HepG2 (cell line): ENCODE results near the gene CGB8. TPM values are rescaled to one million over a fixed set of nuclear protein-coding genes. Genes with fewer than 3 reads are reported as not detected.

Experiments
- ATAC-seq: fragments of 200-7000 bp; cut with Tn5 transposase; 3 replicates; pipeline ENCODE4 v1.9.1; 2020; ENCODE audit warnings: mild to moderate bottlenecking, moderate library complexity
- BruUV-seq: library from RNA; stranded (reverse); fragments of 400-500 nt; replicated peaks from 2 replicates; lab custom pipeline; 2021; lab: Mats Ljungman, UMichigan
- CTCF ChIA-PET: fragments of 300-600 bp; formaldehyde crosslinking; extraction: SDS; loops from one replicate; lab custom pipeline; 2021; ENCODE audit warnings: low total read pairs, inconsistent platforms, low intra/inter-chr PET ratio; lab: Yijun Ruan, JAX
- POLR2A ChIA-PET: fragments of 350-600 bp; sonication (Branson Sonifier 250); formaldehyde crosslinking; loops from one replicate; lab custom pipeline; 2020; ENCODE audit warnings: antibody characterized with exemption, inconsistent platforms; lab: Yijun Ruan, JAX
- DNase-seq: peaks from one replicate; pipeline ENCODE4 v3.0.0-alpha.2; 2015; ENCODE audit warnings: low spot score
- FAIRE-seq: peaks from 3 replicates; lab custom pipeline; 2011; peaks lifted over from hg19 to GRCh38; lab: Jason Lieb, UNC
- H2AFZ ChIP-seq: one replicate; pipeline ENCODE4 v1.6.1; 2011; ENCODE audit warnings: low read length, inconsistent platforms
- H3K27ac ChIP-seq: fragments of 300-600 bp; 3 replicates; pipeline ENCODE4 v1.8.0; 2011; ENCODE audit warnings: mixed run types, mild to moderate bottlenecking, mixed read lengths, low read length, inconsistent platforms; ENCODE audit not compliant: insufficient read depth; ENCODE audit errors: extremely low read length
- H3K27me3 ChIP-seq, 2 experiments: fragments of 200-600 bp in 1 of 2; 2 replicates in 1 of 2; 3 replicates in 1 of 2; pipeline versions ENCODE4 v1.6.0 to v1.8.0; 2011; ENCODE audit warnings: low read length in 2 of 2, mild to moderate bottlenecking in 2 of 2, moderate library complexity in 2 of 2, inconsistent platforms in 1 of 2; ENCODE audit not compliant: insufficient read depth in 2 of 2, control insufficient read depth in 1 of 2
- H3K36me3 ChIP-seq, 2 experiments: fragments of 200-600 bp in 1 of 2; replicated peaks in 1 of 2; 2 replicates in 1 of 2; 3 replicates in 1 of 2; pipeline versions ENCODE4 v1.5.1 to v1.8.0; 2011; ENCODE audit warnings: low read length in 2 of 2, inconsistent platforms in 1 of 2; ENCODE audit not compliant: insufficient read depth in 2 of 2, control insufficient read depth in 1 of 2
- H3K4me1 ChIP-seq: 2 replicates; pipeline ENCODE4 v1.5.1; 2012; ENCODE audit warnings: low read length, inconsistent platforms; ENCODE audit not compliant: insufficient read depth
- H3K4me2 ChIP-seq: 2 replicates; pipeline ENCODE4 v1.6.0; 2011; ENCODE audit warnings: low read depth, low read length, inconsistent platforms
- H3K4me3 ChIP-seq, 3 experiments: fragments of 200-600 bp in 1 of 3; sonication (generic), shearing (Covaris generic) in 1 of 3; replicated peaks in 1 of 3; 2 replicates each; pipeline ENCODE4 v1.5.1; 2011 to 2016; ENCODE audit warnings: low read length in 3 of 3, inconsistent platforms in 2 of 3, low read depth in 2 of 3, mild to moderate bottlenecking in 2 of 3, control low read depth in 1 of 3, mixed read lengths in 1 of 3; ENCODE audit not compliant: insufficient read depth in 1 of 3
- H3K79me2 ChIP-seq: one replicate; pipeline ENCODE4 v1.6.1; 2011; ENCODE audit warnings: low read length, inconsistent platforms; ENCODE audit not compliant: insufficient read depth
- H3K9ac ChIP-seq: 2 replicates; pipeline ENCODE4 v1.6.0; 2011; ENCODE audit warnings: mild to moderate bottlenecking, low read depth, low read length, inconsistent platforms; ENCODE audit not compliant: insufficient read depth
- H3K9me3 ChIP-seq: 2 replicates; pipeline ENCODE4 v1.5.1; 2012; ENCODE audit warnings: mild to moderate bottlenecking, low read length
- H4K20me1 ChIP-seq: 2 replicates; pipeline ENCODE4 v1.6.0; 2011; ENCODE audit warnings: inconsistent platforms, mild to moderate bottlenecking, low read length, moderate library complexity; ENCODE audit not compliant: insufficient read depth
- AGO2 ChIP-seq: fragments of 200-400 bp; formaldehyde crosslinking; optimal IDR thresholded peaks from 2 replicates; pipeline ENCODE3; 2017; ENCODE audit warnings: mild to moderate bottlenecking, low read depth, low read length, moderate library complexity
- CBX5 ChIP-seq: sonication (generic); formaldehyde crosslinking; IDR thresholded peaks from 2 replicates; pipeline ENCODE4 v1.4.0; 2020; ENCODE audit warnings: missing genetic modification reagents, borderline replicate concordance
- HMGXB4 ChIP-seq, 2 experiments: sonication (generic) in 1 of 2; formaldehyde crosslinking in 1 of 2; IDR thresholded peaks; 2 replicates each; pipeline versions ENCODE4 v1.4.0 to v1.6.1; 2018 to 2020; ENCODE audit warnings: missing genetic modification reagents in 2 of 2, borderline replicate concordance in 1 of 2, low read depth in 1 of 2, mild to moderate bottlenecking in 1 of 2, missing biosample characterization in 1 of 2
- HNRNPLL ChIP-seq: fragments of 200-400 bp; formaldehyde crosslinking; IDR thresholded peaks from 2 replicates; pipeline ENCODE4 v1.6.1; 2017; ENCODE audit warnings: mild to moderate bottlenecking, low read depth, low read length; ENCODE audit not compliant: poor library complexity, severe bottlenecking
- KDM5A ChIP-seq: fragments of 200-600 bp; sonication (generic); IDR thresholded peaks from 2 replicates; pipeline ENCODE4 v1.7.0; 2018; ENCODE audit warnings: antibody characterized with exemption, mild to moderate bottlenecking, low read length, borderline replicate concordance
- MED13 ChIP-seq: sonication (generic); formaldehyde crosslinking; IDR thresholded peaks from 2 replicates; pipeline ENCODE4 v1.5.0; 2020; ENCODE audit warnings: missing genetic modification reagents
- MTA3 ChIP-seq: sonication (generic); formaldehyde crosslinking; IDR thresholded peaks from 2 replicates; pipeline ENCODE4 v1.4.0; 2020; ENCODE audit warnings: missing genetic modification reagents
- NFATC3 ChIP-seq: sonication (generic); formaldehyde crosslinking; IDR thresholded peaks from 2 replicates; pipeline ENCODE4 v1.5.1; 2020; ENCODE audit warnings: mild to moderate bottlenecking, missing genetic modification reagents
- RAD51 ChIP-seq: fragments of 450-650 bp; IDR thresholded peaks from 2 replicates; pipeline ENCODE4 v1.6.1; 2016; ENCODE audit warnings: borderline replicate concordance
- ZNF234 ChIP-seq: sonication (generic); formaldehyde crosslinking; conservative IDR thresholded peaks from 2 replicates; pipeline ENCODE4 v1.5.1; 2020; ENCODE audit warnings: mild to moderate bottlenecking, missing genetic modification reagents
- ZNF589 ChIP-seq: sonication (generic); formaldehyde crosslinking; conservative IDR thresholded peaks from 2 replicates; pipeline ENCODE4 v1.8.0; 2022; ENCODE audit warnings: mild to moderate bottlenecking, moderate library complexity, missing genetic modification reagents
- ZNF691 ChIP-seq: sonication (generic); formaldehyde crosslinking; IDR thresholded peaks from 2 replicates; pipeline ENCODE4 v1.4.0; 2020; ENCODE audit warnings: missing genetic modification reagents, low read depth, mild to moderate bottlenecking, borderline replicate concordance
- ZNF761 ChIP-seq: sonication (generic); formaldehyde crosslinking; conservative IDR thresholded peaks from 2 replicates; pipeline ENCODE4 v1.4.0; 2020; ENCODE audit warnings: mild to moderate bottlenecking, missing genetic modification reagents
- WGBS: methylation state at CpG from one replicate; pipeline ENCODE4 v1.1.6; 2017; ENCODE audit warnings: low lambda C conversion rate; 5-methylcytosine and 5-hydroxymethylcytosine counted together
- in situ Hi-C: cut with HindIII; loops from 2 replicates; pipeline ENCODE4 v1.10.0; 2017; ENCODE audit warnings: low pct_unique_long_range_greater_than_20kb; ENCODE audit not compliant: extremely low pct_ligation_motif_present
- intact Hi-C: fragments of 100-400 bp; cut with micrococcal nuclease; formaldehyde crosslinking; loops from one replicate; pipeline ENCODE4 v1.10.0; 2022; ENCODE audit not compliant: unreplicated experiment
- polyA plus RNA-seq, 8 experiments: library from polyadenylated mRNA; depleted of rRNA in 3 of 8; stranded (reverse) in 7 of 8; unstranded in 1 of 8; fragments of >200 nt; fragmentation: Illumina TruSeq in 4 of 8; extraction: Trizol in 4 of 8; gene quantifications; 2 replicates each; pipeline versions ENCODE4 v1.2.1 to v1.2.3, GENCODE V29; 2011 to 2016; ENCODE audit warnings: low read depth in 4 of 8, missing spikeins in 1 of 8, mixed read lengths in 1 of 8; ENCODE audit not compliant: insufficient read depth in 1 of 8
- total RNA-seq, 5 experiments: library from RNA; depleted of rRNA; stranded (reverse); fragments of >200 nt; fragmentation: Illumina TruSeq; extraction: Trizol; gene quantifications; 2 replicates each; pipeline ENCODE4 v1.2.3, GENCODE V29; 2016; ENCODE audit warnings: low read depth in 1 of 5

Gene CGB8
- total and polyA plus RNA-seq, 2 of the 13 experiments (the other 11 are each of a cell fraction or from before 2014, with no cell fraction given) = not detected

- in situ Hi-C loops = no loop called here
- no peaks in the 10 kb centered on the region for H3K79me2 ChIP-seq
- H3K4me2 ChIP-seq = no peak overlapping the region
- peaks cover 11 to 53% of the 10 kb centered on the region in 2 experiments; a peak in 4 of 5 replicates for H3K27me3 ChIP-seq
- no peaks in the 10 kb centered on the region for H4K20me1 ChIP-seq
- ChIA-PET CTCF (no interaction called here), POLR2A (no interaction called here)
- no peak overlapping the region for H3K9ac ChIP-seq
- intact Hi-C loops = no loop called here
- FAIRE-seq (no peak), DNase-seq (no peak), ATAC-seq (no peak)
- TF ChIP-seq ZNF761 (CRISPR knock-in tag) = no peak
- TF ChIP-seq MED13 = no peak
- no peak for TF ChIP-seq HMGXB4 (CRISPR knock-in tag; IDR thresholded peaks at IDR 0.05; ENCODE audit: borderline replicate concordance in 1 of 2, low read depth in 1 of 2)
- no peak for TF ChIP-seq AGO2
- TF ChIP-seq HNRNPLL = no peak
- no peak for TF ChIP-seq KDM5A
- TF ChIP-seq MTA3 (CRISPR knock-in tag) = no peak
- no peak for TF ChIP-seq ZNF234 (CRISPR knock-in tag)
- no peak for TF ChIP-seq CBX5 (CRISPR knock-in tag)
- TF ChIP-seq NFATC3 = no peak
- TF ChIP-seq ZNF691 (CRISPR knock-in tag) = no peak
- TF ChIP-seq RAD51 = no peak
- no peak for TF ChIP-seq ZNF589 (CRISPR knock-in tag)
- no peaks in the 10 kb centered on the region for H3K9me3 ChIP-seq
- no peak overlapping the region for H2AFZ ChIP-seq
- peaks cover 17% of the 10 kb centered on the region for H3K4me1 ChIP-seq
- no peaks in the 10 kb centered on the region for H3K36me3 ChIP-seq
- H3K27ac ChIP-seq = no peak overlapping the region
- no TSS peak for BruUV-seq
- WGBS = 58% methylated on average over 9 of the region's 9 CpGs
- no peak overlapping the region for H3K4me3 ChIP-seq
Observed at GRCh38 chr19:49059053-49059452, 10.1 kb upstream of the CGB8 start.
